HG03457 (cell line): ENCODE measurements around the gene OR2T11.
"Not testable (repeated sequence)": the region's sequence is repeated elsewhere in the genome, so short reads cannot be mapped to it uniquely, and the experiment has no call there.

Experiments
- ATAC-seq: cut with Tn5 transposase; IDR thresholded peaks from one replicate; pipeline ENCODE4 v1.9.1; 2021; ENCODE audit warnings: moderate number of reproducible peaks; ENCODE audit not compliant: unreplicated experiment

Gene OR2T11, protein sequence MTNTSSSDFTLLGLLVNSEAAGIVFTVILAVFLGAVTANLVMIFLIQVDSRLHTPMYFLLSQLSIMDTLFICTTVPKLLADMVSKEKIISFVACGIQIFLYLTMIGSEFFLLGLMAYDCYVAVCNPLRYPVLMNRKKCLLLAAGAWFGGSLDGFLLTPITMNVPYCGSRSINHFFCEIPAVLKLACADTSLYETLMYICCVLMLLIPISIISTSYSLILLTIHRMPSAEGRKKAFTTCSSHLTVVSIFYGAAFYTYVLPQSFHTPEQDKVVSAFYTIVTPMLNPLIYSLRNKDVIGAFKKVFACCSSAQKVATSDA

GRCh38 chr1:248634991-248635390, at the start of gene OR2T11:
Gene OR2T11, minus strand, starts transcription at chr1:248635091. Its CDS starts 7,963 bp downstream, at chr1:248627128.
- not testable (repeated sequence) for ATAC-seq

DNA sequence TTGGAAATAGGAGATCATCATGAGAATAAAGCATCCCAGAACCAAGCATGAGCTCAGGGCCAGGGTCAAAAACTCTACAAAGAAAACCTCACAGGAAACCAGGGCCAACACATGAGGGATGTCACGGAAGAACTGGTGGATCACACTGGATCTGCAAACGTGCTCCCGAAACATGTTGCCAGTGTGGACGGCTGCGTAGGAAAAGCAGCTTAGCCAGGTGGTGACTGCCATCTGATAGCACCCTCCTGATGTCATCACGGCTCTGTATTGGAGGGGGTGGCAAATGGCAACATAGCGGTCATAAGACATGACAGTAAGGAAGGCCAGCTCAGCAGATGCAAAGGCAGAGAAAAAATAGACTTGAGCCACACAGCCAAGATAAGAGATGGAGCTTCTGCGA, 46.8 kb upstream of the OR2T11 start:
- no peak for ATAC-seq

GRCh38 chr1:248670003-248670402, 35.1 kb upstream of the OR2T11 start:
- ATAC-seq, result no peak

DNA sequence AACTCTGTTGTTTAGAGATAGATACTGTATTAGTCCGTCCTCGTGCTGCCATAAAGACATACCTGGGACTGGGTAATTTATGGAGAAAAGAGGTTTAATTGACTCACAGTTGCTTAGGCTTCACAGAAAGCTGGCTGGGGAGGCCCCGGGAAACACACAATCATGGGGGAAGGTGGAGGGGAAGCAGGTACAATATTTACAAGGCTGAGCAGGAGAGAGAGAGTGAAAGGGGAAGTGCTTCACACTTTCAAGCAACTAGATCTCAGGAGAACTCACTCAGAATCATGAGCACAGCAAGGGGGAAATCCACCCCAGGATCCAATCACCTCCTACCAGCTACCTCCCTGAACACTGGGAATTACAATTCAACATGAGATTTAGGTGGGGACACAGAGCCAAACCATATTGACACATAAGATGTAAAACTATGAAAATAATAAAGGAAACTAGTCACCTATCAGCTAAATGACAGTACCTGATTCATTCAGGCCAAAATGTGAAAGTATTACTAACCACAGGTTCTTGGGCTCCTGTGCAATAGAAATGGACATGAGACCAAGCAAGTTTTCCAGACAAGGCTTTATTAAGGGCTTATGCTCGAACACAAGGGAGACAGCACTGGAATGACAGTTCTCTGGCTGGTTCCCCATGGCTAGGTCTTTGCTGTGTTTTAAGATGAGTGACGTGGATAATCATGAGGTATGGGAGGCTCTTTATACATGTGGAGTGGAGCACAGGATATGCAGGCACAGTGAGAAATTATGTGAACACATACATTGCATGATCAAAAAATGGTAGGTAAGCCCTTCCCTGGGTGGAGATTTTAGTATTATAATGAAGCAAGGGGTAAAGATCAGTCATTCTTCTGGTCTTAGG, 28.8 kb upstream of the OR2T11 start:
- ATAC-seq, result peak; percentile 93

DNA sequence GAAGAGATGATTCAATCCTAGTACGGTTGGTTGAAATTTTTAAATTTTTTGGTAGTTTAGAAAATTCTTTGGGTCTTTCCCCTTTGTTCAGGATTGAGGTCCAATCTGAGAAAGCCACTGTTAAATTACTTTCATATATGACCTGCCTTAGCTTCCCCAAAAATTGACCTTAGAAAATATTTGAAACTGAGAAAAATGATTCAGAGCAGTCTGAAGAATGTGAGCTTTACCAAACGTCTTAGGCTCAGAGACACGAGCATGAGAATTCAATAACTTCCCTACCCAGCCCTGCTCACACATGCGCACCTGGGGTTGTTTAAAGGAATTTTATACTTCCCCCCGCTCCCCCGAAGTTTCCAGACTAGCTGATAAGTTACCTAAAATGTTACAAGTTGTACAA, 21.9 kb upstream of the OR2T11 start:
- not testable (repeated sequence) for ATAC-seq

DNA sequence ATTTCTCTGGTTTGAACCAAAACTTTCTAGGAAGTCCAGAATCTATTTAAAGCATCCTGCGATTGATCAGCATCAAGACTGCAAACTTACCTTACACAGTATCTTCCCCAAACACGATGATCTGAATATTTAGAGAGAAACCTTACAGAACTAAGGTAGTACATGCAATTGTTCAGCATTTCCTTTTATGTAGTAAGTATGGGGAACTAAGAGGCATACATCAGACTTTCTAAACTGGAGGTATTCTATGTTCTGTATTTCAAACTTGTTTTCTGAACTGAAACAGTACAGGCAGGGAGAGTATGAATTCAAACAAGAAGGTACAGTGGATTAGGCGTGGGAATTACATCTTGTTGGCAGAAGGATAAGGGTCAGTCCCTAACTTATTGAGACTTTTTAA, 20.5 kb upstream of the OR2T11 start, which contains the start of gene OR2T27:
Gene OR2T27, minus strand, starts transcription at position 175 of the 400 bp plus-strand sequence. CDS start 4,644 bp downstream, outside the sequence.
- not testable (repeated sequence) for ATAC-seq

- ATAC-seq, result not testable (repeated sequence)
Observed at GRCh38 chr1:248648770-248649536, 14.1 kb upstream of the OR2T11 start.

DNA sequence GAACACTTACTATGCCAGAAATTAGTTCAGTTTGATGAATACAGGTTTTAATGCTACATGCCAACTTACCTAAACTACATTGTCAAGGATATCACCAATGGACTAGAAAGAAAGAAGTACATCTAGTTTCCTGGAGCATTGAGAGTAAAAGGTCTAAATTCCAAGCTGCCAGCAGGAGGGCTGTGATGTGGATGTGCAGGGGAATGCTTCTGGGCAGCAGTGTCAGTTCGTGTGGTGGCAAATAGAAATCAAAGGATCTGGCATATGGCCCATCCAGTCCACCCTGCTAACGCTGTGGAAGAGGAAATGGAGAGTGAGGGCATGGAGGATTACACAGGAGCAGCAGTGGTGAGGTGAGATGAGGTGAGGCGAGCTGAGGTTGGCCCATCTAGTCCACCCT, 10.3 kb upstream of the OR2T11 start, which contains the start of gene OR2T35:
Gene OR2T35, minus strand, starts transcription at position 101 of the 400 bp plus-strand sequence. CDS start 6,020 bp downstream, outside the sequence.
- ATAC-seq, result not testable (repeated sequence)

- peak; percentile 72 for ATAC-seq
Observed at GRCh38 chr1:248642971-248643651, 8.2 kb upstream of the OR2T11 start.

DNA sequence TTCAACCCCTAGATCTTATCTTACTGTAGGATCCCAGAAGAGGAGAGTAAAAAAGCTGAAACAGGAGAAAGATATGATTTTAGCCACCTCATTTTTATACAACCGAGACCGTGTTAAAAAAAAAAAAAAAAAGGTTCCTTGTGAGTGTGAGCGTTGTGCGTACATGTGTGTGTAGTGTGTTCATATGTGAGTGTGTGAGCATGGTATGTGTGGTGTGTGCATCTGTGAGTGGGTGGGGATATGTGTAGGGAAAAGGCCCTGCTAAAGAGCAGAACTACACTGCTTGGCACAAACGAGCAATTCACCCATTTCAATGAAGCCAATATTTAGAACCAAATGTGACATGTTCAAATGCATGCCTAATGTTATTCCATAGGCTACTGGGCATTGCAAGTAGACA, 6.7 kb upstream of the OR2T11 start:
- ATAC-seq, result not testable (repeated sequence)

GRCh38 chr1:248640906-248641305, 6.0 kb upstream of the OR2T11 start:
- ATAC-seq, result not testable (repeated sequence)

DNA sequence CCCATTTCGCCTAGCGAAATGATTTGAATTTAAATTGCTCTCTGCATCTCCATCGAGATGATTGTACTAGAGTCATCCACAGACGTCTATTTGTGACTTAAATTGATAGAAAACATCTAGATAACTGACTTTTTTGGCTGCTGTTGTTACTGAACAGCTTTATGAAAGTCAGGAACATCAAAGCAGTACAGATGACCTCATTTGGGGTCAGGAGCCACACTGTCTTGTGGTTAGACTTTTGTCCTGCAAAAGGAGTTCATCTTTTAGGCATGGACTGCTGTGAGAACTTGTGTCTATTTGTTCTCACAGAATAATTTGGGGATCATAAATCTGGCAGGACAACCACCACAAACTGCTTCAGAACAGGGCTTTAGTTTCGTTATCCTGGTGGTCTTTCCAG, 4.8 kb upstream of the OR2T11 start:
- peak; percentile 31 for ATAC-seq

DNA sequence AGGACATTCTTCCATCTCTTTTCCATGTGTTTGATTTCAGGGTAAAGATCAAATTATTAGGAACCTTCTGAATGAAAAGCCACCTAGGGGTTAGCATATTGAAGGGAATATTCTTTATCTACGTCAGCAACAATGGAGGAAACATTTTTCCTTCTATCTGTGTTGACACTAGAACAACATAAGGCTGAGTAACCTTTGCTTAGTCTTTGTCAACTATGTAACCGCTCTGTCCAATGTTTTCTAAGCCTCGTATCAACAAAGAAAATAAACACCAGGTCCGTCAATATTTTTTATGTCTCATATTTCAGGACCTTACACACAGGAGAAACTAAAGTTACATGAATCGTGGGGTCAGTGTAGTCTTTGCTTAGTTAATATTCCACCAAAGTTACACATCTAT, 1.7 kb upstream of the OR2T11 start:
- not testable (repeated sequence) for ATAC-seq

DNA sequence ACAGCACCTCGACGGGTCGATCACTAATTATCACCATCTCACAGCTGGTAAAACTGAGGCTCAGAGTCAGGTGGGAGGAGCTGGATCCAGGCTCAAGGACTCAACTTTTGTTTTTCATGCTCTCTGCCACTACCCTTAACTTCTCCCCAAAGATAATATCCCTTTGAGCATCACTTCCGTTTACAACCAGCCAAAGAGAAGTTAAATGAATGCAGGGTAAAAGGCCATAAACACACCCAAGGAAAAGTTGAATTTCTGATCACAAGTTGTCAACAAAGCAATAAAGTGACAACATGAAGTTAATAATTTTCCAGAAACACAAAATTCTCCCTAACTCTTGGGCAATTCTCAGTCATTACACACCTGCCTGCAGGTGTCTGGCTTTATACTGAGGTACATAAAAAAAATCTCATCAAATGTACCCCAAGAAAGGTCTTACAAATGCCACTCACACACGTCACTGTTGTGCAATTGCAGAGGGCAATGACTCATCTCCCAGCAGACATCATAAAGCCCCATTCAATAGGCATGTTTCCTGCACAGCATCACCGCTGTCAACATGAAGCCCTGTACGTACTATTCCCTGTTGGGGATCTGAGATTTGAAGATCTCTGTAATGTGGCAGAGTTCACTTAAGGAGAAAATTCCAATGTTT, 3.4 kb downstream of the OR2T11 start:
- no peak for ATAC-seq

GRCh38 chr1:248630551-248630950, 4.3 kb downstream of the OR2T11 start:
- ATAC-seq, result no peak

- ATAC-seq, result peak; percentile 83
Observed at GRCh38 chr1:248627971-248628844, 6.7 kb downstream of the OR2T11 start.

DNA sequence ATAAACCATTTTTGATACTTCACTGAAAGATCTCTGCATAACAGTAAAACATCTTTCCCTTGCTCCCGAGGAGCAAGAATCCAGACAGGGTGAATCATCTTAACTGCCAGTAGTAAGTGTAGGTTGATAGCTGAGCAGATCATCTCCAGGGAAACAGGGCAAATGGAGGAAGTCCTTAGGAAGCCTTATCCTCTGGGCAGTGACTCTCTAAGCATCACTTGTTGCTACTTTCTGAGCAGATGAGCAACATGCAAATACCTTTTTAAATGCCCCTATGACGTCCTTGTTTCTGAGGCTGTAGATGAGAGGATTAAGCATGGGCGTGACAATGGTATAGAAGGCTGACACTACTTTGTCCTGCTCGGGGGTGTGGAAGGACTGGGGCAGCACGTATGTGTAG, 8.9 kb downstream of the OR2T11 start:
- no peak for ATAC-seq

GRCh38 chr1:248625166-248625565, 9.7 kb downstream of the OR2T11 start:
- ATAC-seq, result no peak

DNA sequence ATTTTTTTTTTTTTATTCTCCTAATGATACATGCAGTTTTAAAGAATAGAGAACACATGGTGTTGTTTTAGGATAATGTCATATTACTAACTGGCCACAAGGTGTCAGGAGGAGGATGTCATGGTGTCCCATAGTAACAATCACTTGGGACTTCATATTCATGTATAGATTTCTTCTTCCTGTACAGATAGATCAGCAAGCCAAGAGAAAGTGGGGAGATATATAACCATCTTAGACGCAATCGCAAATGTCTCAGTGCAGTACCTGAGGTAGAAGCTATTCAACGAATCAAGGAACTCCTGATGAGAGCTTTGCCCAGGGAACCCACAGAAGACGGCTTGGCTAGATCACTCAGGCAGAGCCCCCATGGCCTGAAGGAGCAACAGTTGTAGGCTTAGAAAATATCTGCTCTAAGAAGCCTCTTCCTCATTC, 12.3 kb downstream of the OR2T11 start:
- peak; percentile 92 for ATAC-seq
